ENCODE data around the gene EMCN.

EMCN gene

DNA sequence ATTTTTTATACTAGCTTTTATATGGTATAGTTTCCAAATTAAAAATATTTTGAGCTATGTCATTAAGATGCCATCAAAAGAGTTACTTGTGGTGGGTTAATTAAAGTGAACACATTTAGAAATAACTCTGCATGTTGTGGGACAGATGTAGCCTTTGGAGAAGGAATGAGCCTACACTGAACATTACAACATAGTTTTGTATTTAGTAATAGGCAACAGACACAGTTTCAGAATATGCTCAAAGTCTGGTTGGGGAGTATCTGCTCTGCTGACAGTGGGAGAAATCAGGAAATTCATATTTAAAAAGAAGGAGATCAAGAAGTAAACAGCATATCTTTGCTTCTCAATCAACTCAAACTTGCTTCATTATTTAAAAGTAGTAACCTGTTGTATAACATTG is 23.7 kb downstream of the EMCN start:
- H3K4me1 ChIP-seq (ENCODE audit: low read length), result no peaks in the 10 kb centered on the region
- H3K4me3 ChIP-seq (ENCODE audit: low read length), result no peak overlapping the region
- no peak overlapping the region for H2AFZ ChIP-seq (ENCODE audit: low read depth, low read length)
- H3K36me3 ChIP-seq (replicated peaks; ENCODE audit: low read depth, low read length), result peaks cover 7% of the 10 kb centered on the region
- H3K27ac ChIP-seq (ENCODE audit: low read length), result no peak overlapping the region
- H3K27me3 ChIP-seq (ENCODE audit: low read depth, low read length), result no peaks in the 10 kb centered on the region
- no peaks in the 10 kb centered on the region for H3K79me2 ChIP-seq (ENCODE audit: low read length)
- TF ChIP-seq EZH2phosphoT487 (IDR thresholded peaks at IDR 0.05; ENCODE audit: low read depth), result no peak
- TF ChIP-seq, protein P1, sequence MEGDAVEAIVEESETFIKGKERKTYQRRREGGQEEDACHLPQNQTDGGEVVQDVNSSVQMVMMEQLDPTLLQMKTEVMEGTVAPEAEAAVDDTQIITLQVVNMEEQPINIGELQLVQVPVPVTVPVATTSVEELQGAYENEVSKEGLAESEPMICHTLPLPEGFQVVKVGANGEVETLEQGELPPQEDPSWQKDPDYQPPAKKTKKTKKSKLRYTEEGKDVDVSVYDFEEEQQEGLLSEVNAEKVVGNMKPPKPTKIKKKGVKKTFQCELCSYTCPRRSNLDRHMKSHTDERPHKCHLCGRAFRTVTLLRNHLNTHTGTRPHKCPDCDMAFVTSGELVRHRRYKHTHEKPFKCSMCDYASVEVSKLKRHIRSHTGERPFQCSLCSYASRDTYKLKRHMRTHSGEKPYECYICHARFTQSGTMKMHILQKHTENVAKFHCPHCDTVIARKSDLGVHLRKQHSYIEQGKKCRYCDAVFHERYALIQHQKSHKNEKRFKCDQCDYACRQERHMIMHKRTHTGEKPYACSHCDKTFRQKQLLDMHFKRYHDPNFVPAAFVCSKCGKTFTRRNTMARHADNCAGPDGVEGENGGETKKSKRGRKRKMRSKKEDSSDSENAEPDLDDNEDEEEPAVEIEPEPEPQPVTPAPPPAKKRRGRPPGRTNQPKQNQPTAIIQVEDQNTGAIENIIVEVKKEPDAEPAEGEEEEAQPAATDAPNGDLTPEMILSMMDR (IDR thresholded peaks at IDR 0.05; ENCODE audit: low read depth, low read length), result no peak
- H3K4me2 ChIP-seq (ENCODE audit: low read length), result no peak overlapping the region
- no peak overlapping the region for H3K9ac ChIP-seq (ENCODE audit: low read length)
- no peaks in the 10 kb centered on the region for H4K20me1 ChIP-seq (ENCODE audit: insufficient read depth, low read length)
- H3K9me3 ChIP-seq (ENCODE audit: insufficient read depth, low read length), result 0 out of 2 replicates have a peak, but pooled peaks cover 4% of the 10 kb centered on the region

- Histone ChIP-seq H3K4me3 (ENCODE audit: low read length) (no peak overlapping the region), H3K9me3 (ENCODE audit: insufficient read depth, low read length) (0 out of 2 replicates have a peak, but pooled peaks cover 4% of the 10 kb centered on the region), H3K9ac (ENCODE audit: low read length) (no peak overlapping the region), H3K27ac (ENCODE audit: low read length) (no peak overlapping the region), H3K4me1 (ENCODE audit: low read length) (no peaks in the 10 kb centered on the region), H3K36me3 (replicated peaks; ENCODE audit: low read depth, low read length) (peaks cover 7% of the 10 kb centered on the region), H3K4me2 (ENCODE audit: low read length) (no peak overlapping the region), H4K20me1 (ENCODE audit: insufficient read depth, low read length) (no peaks in the 10 kb centered on the region), H2AFZ (ENCODE audit: low read depth, low read length) (no peak overlapping the region), H3K79me2 (ENCODE audit: low read length) (no peaks in the 10 kb centered on the region), H3K27me3 (ENCODE audit: low read depth, low read length) (no peaks in the 10 kb centered on the region)
- TF ChIP-seq, protein P1 (IDR thresholded peaks at IDR 0.05; ENCODE audit: low read depth, low read length), result no peak
- no peak for TF ChIP-seq EZH2phosphoT487 (IDR thresholded peaks at IDR 0.05; ENCODE audit: low read depth)
These were observed 24.1 kb downstream of the EMCN start for GRCh38 chr4:100493756-100494155.

- Histone ChIP-seq H3K9ac (ENCODE audit: low read length) (no peak overlapping the region), H3K27ac (ENCODE audit: low read length) (no peak overlapping the region), H3K79me2 (ENCODE audit: low read length) (no peaks in the 10 kb centered on the region), H4K20me1 (ENCODE audit: insufficient read depth, low read length) (no peaks in the 10 kb centered on the region), H3K4me2 (ENCODE audit: low read length) (no peak overlapping the region), H3K4me1 (ENCODE audit: low read length) (no peaks in the 10 kb centered on the region), H3K9me3 (ENCODE audit: insufficient read depth, low read length) (0 out of 2 replicates have a peak, but pooled peaks cover 4% of the 10 kb centered on the region), H3K27me3 (ENCODE audit: low read depth, low read length) (no peaks in the 10 kb centered on the region), H3K36me3 (replicated peaks; ENCODE audit: low read depth, low read length) (peaks cover 7% of the 10 kb centered on the region), H3K4me3 (ENCODE audit: low read length) (no peak overlapping the region), H2AFZ (ENCODE audit: low read depth, low read length) (no peak overlapping the region)
- TF ChIP-seq, protein P1 (IDR thresholded peaks at IDR 0.05; ENCODE audit: low read depth, low read length), result no peak
- TF ChIP-seq EZH2phosphoT487 (IDR thresholded peaks at IDR 0.05; ENCODE audit: low read depth), result no peak
These were observed 25.7 kb downstream of the EMCN start for GRCh38 chr4:100492129-100492528.

- Histone ChIP-seq H3K4me1 (ENCODE audit: low read length) (no peaks in the 10 kb centered on the region), H3K36me3 (replicated peaks; ENCODE audit: low read depth, low read length) (peaks cover 7% of the 10 kb centered on the region), H3K4me2 (ENCODE audit: low read length) (no peak overlapping the region), H3K79me2 (ENCODE audit: low read length) (no peaks in the 10 kb centered on the region), H4K20me1 (ENCODE audit: insufficient read depth, low read length) (no peaks in the 10 kb centered on the region), H3K27me3 (ENCODE audit: low read depth, low read length) (no peaks in the 10 kb centered on the region), H3K4me3 (ENCODE audit: low read length) (no peak overlapping the region), H2AFZ (ENCODE audit: low read depth, low read length) (no peak overlapping the region), H3K9me3 (ENCODE audit: insufficient read depth, low read length) (0 out of 2 replicates have a peak, but pooled peaks cover 4% of the 10 kb centered on the region), H3K9ac (ENCODE audit: low read length) (no peak overlapping the region), H3K27ac (ENCODE audit: low read length) (no peak overlapping the region)
- no peak for TF ChIP-seq EZH2phosphoT487 (IDR thresholded peaks at IDR 0.05; ENCODE audit: low read depth)
- TF ChIP-seq, protein P1 (IDR thresholded peaks at IDR 0.05; ENCODE audit: low read depth, low read length), result no peak
These were observed 28.5 kb downstream of the EMCN start for GRCh38 chr4:100489305-100489704.
